H9 (cell line): Measurements from ENCODE around the gene HIVEP1. TPM values are rescaled to one million over a fixed set of nuclear protein-coding genes. Genes with fewer than 3 reads are reported as not detected.

ENCODE experiments used
- DNase-seq: peaks from one replicate; pipeline ENCODE4 v3.0.0-alpha.2; 2017
- H2AFZ ChIP-seq: one replicate; pipeline ENCODE4 v1.6.1; 2013; ENCODE audit warnings: mild to moderate bottlenecking, low read length, control low read depth, moderate library complexity
- H2AK5ac ChIP-seq: 2 replicates; pipeline ENCODE4 v1.6.1; 2013; ENCODE audit warnings: low read length, control low read depth, mixed read lengths; ENCODE audit not compliant: insufficient read length
- H2BK120ac ChIP-seq: one replicate; pipeline ENCODE4 v1.6.1; 2013; ENCODE audit warnings: low read depth, mild to moderate bottlenecking, low read length, control low read depth, inconsistent platforms; ENCODE audit not compliant: poor library complexity, severe bottlenecking
- H2BK12ac ChIP-seq: 2 replicates; pipeline ENCODE4 v1.6.1; 2013; ENCODE audit warnings: low read length, control low read depth, mixed read lengths, low read depth; ENCODE audit not compliant: insufficient read length
- H2BK15ac ChIP-seq: 2 replicates; pipeline ENCODE4 v1.6.1; 2013; ENCODE audit warnings: low read depth, low read length, control low read depth
- H2BK20ac ChIP-seq: one replicate; pipeline ENCODE4 v1.6.1; 2013; ENCODE audit warnings: low read depth, mild to moderate bottlenecking, low read length, control low read depth, inconsistent platforms; ENCODE audit not compliant: poor library complexity, severe bottlenecking
- H2BK5ac ChIP-seq: 2 replicates; pipeline ENCODE4 v1.6.1; 2013; ENCODE audit warnings: low read length, control low read depth, mixed read lengths; ENCODE audit not compliant: insufficient read length
- H3K14ac ChIP-seq: 2 replicates; pipeline ENCODE4 v1.6.1; 2013; ENCODE audit warnings: low read length, control low read depth; ENCODE audit not compliant: insufficient read depth
- H3K18ac ChIP-seq: 2 replicates; pipeline ENCODE4 v1.6.1; 2013; ENCODE audit warnings: low read depth, mild to moderate bottlenecking, mixed read lengths, low read length, control low read depth; ENCODE audit not compliant: insufficient read length
- H3K23ac ChIP-seq: 2 replicates; pipeline ENCODE4 v1.6.1; 2013; ENCODE audit warnings: low read length, control low read depth, mixed read lengths, low read depth; ENCODE audit not compliant: insufficient read length
- H3K23me2 ChIP-seq: 2 replicates; pipeline ENCODE4 v1.6.1; 2013; ENCODE audit warnings: low read depth, mild to moderate bottlenecking, mixed read lengths, low read length, control low read depth; ENCODE audit not compliant: insufficient read length, poor library complexity, severe bottlenecking
- H3K27ac ChIP-seq: 2 replicates; pipeline ENCODE4 v1.5.1; 2013; ENCODE audit warnings: low read length, control low read depth, mixed read lengths, low read depth; ENCODE audit not compliant: insufficient read length
- H3K27me3 ChIP-seq: 2 replicates; pipeline ENCODE4 v1.6.1; 2013; ENCODE audit warnings: low read length, control low read depth, inconsistent platforms; ENCODE audit not compliant: insufficient read depth
- H3K4ac ChIP-seq: 2 replicates; pipeline ENCODE4 v1.6.1; 2013; ENCODE audit warnings: low read depth, mild to moderate bottlenecking, control low read depth, inconsistent platforms, low read length, moderate library complexity
- H3K4me1 ChIP-seq: 2 replicates; pipeline ENCODE4 v1.6.1; 2013; ENCODE audit warnings: low read length, control low read depth, inconsistent platforms; ENCODE audit not compliant: insufficient read depth
- H3K4me2 ChIP-seq: 2 replicates; pipeline ENCODE4 v1.6.1; 2013; ENCODE audit warnings: low read length, control low read depth, mixed read lengths; ENCODE audit not compliant: insufficient read length, insufficient read depth
- H3K56ac ChIP-seq: 2 replicates; pipeline ENCODE4 v1.6.1; 2013; ENCODE audit warnings: low read depth, mild to moderate bottlenecking, mixed read lengths, low read length, control low read depth; ENCODE audit not compliant: insufficient read length
- H3K79me1 ChIP-seq: 2 replicates; pipeline ENCODE4 v1.6.1; 2013; ENCODE audit warnings: low read depth, mild to moderate bottlenecking, moderate library complexity, low read length, control low read depth, inconsistent platforms; ENCODE audit not compliant: insufficient read depth, poor library complexity, severe bottlenecking
- H3K79me2 ChIP-seq: 2 replicates; pipeline ENCODE4 v1.6.1; 2013; ENCODE audit warnings: low read length, control low read depth, inconsistent platforms; ENCODE audit not compliant: insufficient read depth
- H3K9ac ChIP-seq: 2 replicates; pipeline ENCODE4 v1.6.1; 2013; ENCODE audit warnings: low read length, control low read depth, mixed read lengths; ENCODE audit not compliant: insufficient read length; ENCODE audit errors: extremely low read depth
- H3K9me3 ChIP-seq: one replicate; pipeline ENCODE4 v1.6.1; 2013; ENCODE audit warnings: low read depth, low read length, inconsistent platforms; ENCODE audit not compliant: control insufficient read depth
- H3T11ph ChIP-seq: one replicate; pipeline ENCODE4 v1.6.1; 2013; ENCODE audit warnings: mild to moderate bottlenecking, low read length, control low read depth, inconsistent platforms
- H4K20me1 ChIP-seq: one replicate; pipeline ENCODE4 v1.6.1; 2013; ENCODE audit not compliant: control insufficient read depth, insufficient read length, insufficient read depth
- H4K5ac ChIP-seq: 2 replicates; pipeline ENCODE4 v1.6.1; 2013; ENCODE audit warnings: low read depth, mild to moderate bottlenecking, mixed read lengths, low read length, control low read depth; ENCODE audit not compliant: insufficient read length
- H4K8ac ChIP-seq: replicated peaks from 2 replicates; pipeline ENCODE4 v1.6.1; 2013; ENCODE audit warnings: low read length, control low read depth, mixed read lengths, low read depth; ENCODE audit not compliant: insufficient read length
- H4K91ac ChIP-seq: 2 replicates; pipeline ENCODE4 v1.6.1; 2013; ENCODE audit warnings: low read depth, mild to moderate bottlenecking, moderate library complexity, mixed read lengths, low read length, control low read depth; ENCODE audit not compliant: insufficient read length
- H3K27ac Mint-ChIP-seq, 3 experiments: 2 replicates in 2 of 3; 3 replicates in 1 of 3; pipeline ENCODE4 v1.8.0; 2020 to 2021; ENCODE audit warnings: mixed read lengths in 3 of 3, mild to moderate bottlenecking in 1 of 3, moderate library complexity in 1 of 3
- H3K27me3 Mint-ChIP-seq: 2 replicates; pipeline ENCODE4 v1.8.0; 2021; ENCODE audit warnings: low read depth, mild to moderate bottlenecking, moderate library complexity, mixed read lengths
- H3K36me3 Mint-ChIP-seq, 3 experiments: 2 replicates in 2 of 3; 3 replicates in 1 of 3; pipeline ENCODE4 v1.8.0; 2020 to 2021; ENCODE audit warnings: low read depth in 3 of 3, mixed read lengths in 3 of 3; ENCODE audit not compliant: insufficient read depth in 1 of 3
- H3K4me1 Mint-ChIP-seq, 2 experiments: 2 replicates each; pipeline ENCODE4 v1.8.0; 2020; ENCODE audit warnings: mixed read lengths in 2 of 2
- H3K4me3 Mint-ChIP-seq, 2 experiments: 2 replicates in 1 of 2; 3 replicates in 1 of 2; pipeline ENCODE4 v1.8.0; 2020 to 2021; ENCODE audit warnings: mild to moderate bottlenecking in 2 of 2, mixed read lengths in 2 of 2, moderate library complexity in 1 of 2
- H3K9me3 Mint-ChIP-seq, 2 experiments: 2 replicates in 1 of 2; 3 replicates in 1 of 2; pipeline ENCODE4 v1.8.0; 2020; ENCODE audit warnings: mild to moderate bottlenecking in 2 of 2, mixed read lengths in 2 of 2, moderate library complexity in 1 of 2
- WGBS: extraction: QIAGEN DNeasy Blood & Tissue Kit; methylation state at CpG from one replicate; pipeline ENCODE4 v1.1.7; 2013; ENCODE audit warnings: missing lambda C conversion rate, low lambda C conversion rate, mixed read lengths; ENCODE audit not compliant: insufficient read length; ENCODE audit errors: extremely low coverage; 5-methylcytosine and 5-hydroxymethylcytosine counted together
- total RNA-seq: library from RNA; stranded (reverse); gene quantifications from 2 replicates; pipeline ENCODE4 v1.2.1, GENCODE V29; 2021
- TF ChIP-seq, protein P1 (sequence below): fragments of 200-600 bp; sonication (generic); conservative IDR thresholded peaks from 3 replicates; pipeline ENCODE4 v1.8.0; 2021; ENCODE audit warnings: antibody characterized with exemption, mild to moderate bottlenecking

Gene HIVEP1
- total RNA-seq, 1 experiment from 2014 or later: 44.2 TPM

DNA sequence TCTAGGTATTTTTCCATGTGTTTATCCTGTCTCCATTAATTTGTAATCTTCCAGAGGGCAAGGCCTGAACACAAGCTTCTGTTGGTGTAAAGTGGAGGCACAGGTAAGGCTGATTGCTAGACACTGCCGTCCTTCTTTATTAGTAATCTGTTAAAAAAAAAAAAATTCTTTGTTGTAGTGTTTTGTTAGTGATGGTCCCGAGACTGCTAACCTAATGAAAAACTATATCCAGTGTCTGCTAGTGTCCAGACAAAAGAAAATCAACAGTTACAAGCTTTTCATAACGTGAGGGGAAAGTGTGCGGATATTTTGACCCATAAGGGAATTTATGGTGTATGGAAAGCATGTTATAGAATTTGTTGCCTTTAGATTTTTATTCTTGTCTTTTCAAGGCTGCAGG is 4.2 kb upstream of the HIVEP1 start:
- no peak overlapping the region for H4K5ac ChIP-seq
- no peak for DNase-seq
- no peak overlapping the region for H3K56ac ChIP-seq
- no peak overlapping the region for H2BK20ac ChIP-seq
- no peak overlapping the region for H3K27ac ChIP-seq
- no peak overlapping the region for H3K23ac ChIP-seq
- H3T11ph ChIP-seq: no peak overlapping the region
- H4K8ac ChIP-seq: no peak overlapping the region
- peaks cover 9% of the 10 kb centered on the region for H3K23me2 ChIP-seq
- no peak overlapping the region for H3K9ac ChIP-seq
- TF ChIP-seq, protein P1, sequence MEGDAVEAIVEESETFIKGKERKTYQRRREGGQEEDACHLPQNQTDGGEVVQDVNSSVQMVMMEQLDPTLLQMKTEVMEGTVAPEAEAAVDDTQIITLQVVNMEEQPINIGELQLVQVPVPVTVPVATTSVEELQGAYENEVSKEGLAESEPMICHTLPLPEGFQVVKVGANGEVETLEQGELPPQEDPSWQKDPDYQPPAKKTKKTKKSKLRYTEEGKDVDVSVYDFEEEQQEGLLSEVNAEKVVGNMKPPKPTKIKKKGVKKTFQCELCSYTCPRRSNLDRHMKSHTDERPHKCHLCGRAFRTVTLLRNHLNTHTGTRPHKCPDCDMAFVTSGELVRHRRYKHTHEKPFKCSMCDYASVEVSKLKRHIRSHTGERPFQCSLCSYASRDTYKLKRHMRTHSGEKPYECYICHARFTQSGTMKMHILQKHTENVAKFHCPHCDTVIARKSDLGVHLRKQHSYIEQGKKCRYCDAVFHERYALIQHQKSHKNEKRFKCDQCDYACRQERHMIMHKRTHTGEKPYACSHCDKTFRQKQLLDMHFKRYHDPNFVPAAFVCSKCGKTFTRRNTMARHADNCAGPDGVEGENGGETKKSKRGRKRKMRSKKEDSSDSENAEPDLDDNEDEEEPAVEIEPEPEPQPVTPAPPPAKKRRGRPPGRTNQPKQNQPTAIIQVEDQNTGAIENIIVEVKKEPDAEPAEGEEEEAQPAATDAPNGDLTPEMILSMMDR: no peak
- H3K4me3 Mint-ChIP-seq: peak overlapping the region; percentile 89 to 98
- H2BK5ac ChIP-seq: no peak overlapping the region
- H4K91ac ChIP-seq: no peak overlapping the region
- no peak overlapping the region for H2AFZ ChIP-seq
- H3K79me2 ChIP-seq: no peaks in the 10 kb centered on the region
- no peaks in the 10 kb centered on the region for H3K9me3 ChIP-seq
- H2AK5ac ChIP-seq: no peak overlapping the region
- peak overlapping the region; percentile 81 for H3K4me2 ChIP-seq
- H3K27ac Mint-ChIP-seq: peak overlapping the region in 1 of 3 experiments; percentile 98; a peak in 1 of 7 replicates
- no peaks in the 10 kb centered on the region; a peak in 1 of 7 replicates for H3K36me3 Mint-ChIP-seq
- peaks cover 23 to 25% of the 10 kb centered on the region in 2 experiments for H3K4me1 Mint-ChIP-seq
- no peak overlapping the region for H2BK15ac ChIP-seq
- no peak overlapping the region for H3K18ac ChIP-seq
- H3K27me3 ChIP-seq: no peaks in the 10 kb centered on the region
- no peak overlapping the region for H2BK120ac ChIP-seq
- H2BK12ac ChIP-seq: no peak overlapping the region
- no peaks in the 10 kb centered on the region for H3K9me3 Mint-ChIP-seq
- H3K4me1 ChIP-seq: no peaks in the 10 kb centered on the region; the same call in 1 of the 2 replicates
- no peak overlapping the region for H3K4ac ChIP-seq
- H3K79me1 ChIP-seq: no peaks in the 10 kb centered on the region
- H3K27me3 Mint-ChIP-seq: no peaks in the 10 kb centered on the region
- WGBS: no CpG with 5 or more reads among the region's 4 CpGs
- no peaks in the 10 kb centered on the region for H4K20me1 ChIP-seq
- H3K14ac ChIP-seq: no peak overlapping the region
